BJ (cell line): Measurements from ENCODE around the gene C2orf68. TPM values are rescaled to one million over a fixed set of nuclear protein-coding genes. Genes with fewer than 3 reads are reported as not detected.

Experiments
- CTCF ChIA-PET: fragments of 350-600 bp; formaldehyde crosslinking; extraction: SDS; loops from one replicate; lab custom pipeline; 2021; ENCODE audit warnings: antibody characterized with exemption, inconsistent platforms; lab: Yijun Ruan, JAX
- POLR2A ChIA-PET: fragments of 300-600 bp; sonication (Branson Sonifier 250); formaldehyde crosslinking; extraction: SDS; loops from one replicate; lab custom pipeline; 2021; ENCODE audit warnings: antibody characterized with exemption; lab: Charles Lee
- DNase-seq: peaks from one replicate; pipeline ENCODE4 v3.0.0-alpha.2; 2011; ENCODE audit warnings: low read depth
- H3K27me3 ChIP-seq: 2 replicates; pipeline ENCODE4 v1.6.0; 2011; ENCODE audit warnings: low read length; ENCODE audit not compliant: control insufficient read depth, insufficient read depth
- H3K36me3 ChIP-seq: 2 replicates; pipeline ENCODE4 v1.5.1; 2011; ENCODE audit warnings: low read length; ENCODE audit not compliant: control insufficient read depth, insufficient read depth
- H3K4me3 ChIP-seq: 2 replicates; pipeline ENCODE4 v1.5.1; 2011; ENCODE audit warnings: low read depth, mild to moderate bottlenecking, control low read depth, low read length
- CTCF ChIP-seq: IDR thresholded peaks from 2 replicates; pipeline ENCODE4 v1.5.1; 2011; ENCODE audit warnings: low read depth, mild to moderate bottlenecking, control low read depth, inconsistent platforms, low read length, moderate library complexity; ENCODE audit not compliant: insufficient read depth
- polyA plus RNA-seq: library from polyadenylated mRNA; depleted of rRNA; stranded (reverse); fragments of >200 nt; gene quantifications from 2 replicates; pipeline ENCODE4 v1.2.3, GENCODE V29; 2011

Gene C2orf68
- polyA plus RNA-seq, 1 experiment: 16.4 TPM

GRCh38 chr2:85584857-85585780 is 26.7 kb downstream of the C2orf68 start:
- no peak for TF ChIP-seq CTCF
- H3K27me3 ChIP-seq: no peaks in the 10 kb centered on the region
- ChIA-PET CTCF (interaction anchor here (1.0 to 1.6 kb wide), 3 partner anchors 9 to 33 kb away, joined by 4 read pairs; no protein-coding TSS in a partner anchor), POLR2A (interaction anchor here (0.6 kb wide), 2 partner anchors 13 to 27 kb away, joined by 4 to 5 read pairs; partner anchors contain the start of gene C2orf68)
- H3K36me3 ChIP-seq: no peaks in the 10 kb centered on the region
- no peak for DNase-seq
- H3K4me3 ChIP-seq: peak overlapping the region; percentile 61

GRCh38 chr2:85584354-85584856 is 27.5 kb downstream of the C2orf68 start, which contains the start of gene VAMP5:
TSS of gene VAMP5 (plus strand) at chr2:85584431. CDS start at chr2:85584491, 60 bp downstream.
- Histone ChIP-seq H3K27me3 (no peaks in the 10 kb centered on the region), H3K36me3 (no peaks in the 10 kb centered on the region), H3K4me3 (peak within 1 kb of the TSS; percentile 61)
- ChIA-PET POLR2A (interaction anchor here (0.6 kb wide), 1 partner anchor 14 kb away, joined by 5 read pairs; no protein-coding TSS in a partner anchor), CTCF (interaction anchor here (1.0 to 1.6 kb wide), 3 partner anchors 9 to 32 kb away, joined by 4 read pairs; no protein-coding TSS in a partner anchor)
- DNase-seq: no peak
- no peak for TF ChIP-seq CTCF

GRCh38 chr2:85583667-85584353 is 28.1 kb downstream of the C2orf68 start:
- H3K36me3 ChIP-seq: no peaks in the 10 kb centered on the region
- peak overlapping the region; percentile 61 for H3K4me3 ChIP-seq
- CTCF ChIA-PET: interaction anchor here (0.7 to 1.6 kb wide), 2 partner anchors 8 to 27 kb away, joined by 3 to 4 read pairs; no protein-coding TSS in a partner anchor
- DNase-seq: no peak
- TF ChIP-seq CTCF: no peak
- no peaks in the 10 kb centered on the region for H3K27me3 ChIP-seq
- POLR2A ChIA-PET: interaction anchor here (0.6 kb wide), 1 partner anchor 14 kb away, joined by 5 read pairs; no protein-coding TSS in a partner anchor

GRCh38 chr2:85582492-85582891 is 29.4 kb downstream of the C2orf68 start:
- ChIA-PET POLR2A (no interaction called here), CTCF (no interaction called here)
- no peak for DNase-seq
- TF ChIP-seq CTCF: no peak
- Histone ChIP-seq H3K27me3 (no peaks in the 10 kb centered on the region), H3K4me3 (no peak overlapping the region), H3K36me3 (no peaks in the 10 kb centered on the region)
